Neural progenitor cell (in vitro differentiated cells): ENCODE data around the gene BRD2.

Experiments
- CTCF ChIP-seq: fragments of 200-600 bp; sonication (generic); IDR thresholded peaks from 2 replicates; pipeline ENCODE4 v1.5.1; 2017; ENCODE audit warnings: antibody characterized with exemption, mild to moderate bottlenecking
- EZH2 ChIP-seq: fragments of 200-600 bp; sonication (generic); IDR thresholded peaks from 2 replicates; pipeline ENCODE4 v1.6.1; 2017; ENCODE audit warnings: antibody characterized with exemption, mild to moderate bottlenecking, moderate library complexity
- EZH2phosphoT487 ChIP-seq: fragments of 200-600 bp; sonication (generic); IDR thresholded peaks from 2 replicates; pipeline ENCODE4 v1.6.1; 2017; ENCODE audit warnings: antibody characterized with exemption

DNA sequence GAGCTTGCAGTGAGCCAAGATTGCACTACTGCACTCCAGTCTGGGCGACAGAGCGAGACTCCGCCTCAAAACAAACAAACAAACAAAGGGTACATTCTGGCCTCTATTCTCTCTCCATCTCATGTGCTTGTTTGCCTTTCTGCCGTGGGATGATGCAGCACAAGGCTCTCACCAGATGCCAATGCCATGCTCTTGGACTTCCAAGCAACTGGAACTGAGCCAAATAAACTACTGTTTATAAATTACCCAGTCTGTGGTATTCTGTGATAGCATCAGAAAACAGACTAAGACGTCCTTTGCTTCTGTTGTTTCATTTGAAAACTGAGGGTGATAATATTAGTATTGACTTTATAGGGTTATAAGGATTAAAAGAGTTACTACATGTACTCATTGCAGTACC, 3.6 kb upstream of the BRD2 start:
- TF ChIP-seq CTCF (no peak), EZH2phosphoT487 (no peak), EZH2 (no peak)
